ENCODE measurements around the gene C1orf226.
"Not testable (repeated sequence)": the region's sequence is repeated elsewhere in the genome, so short reads cannot be mapped to it uniquely, and the experiment has no call there.

Gene C1orf226, protein sequence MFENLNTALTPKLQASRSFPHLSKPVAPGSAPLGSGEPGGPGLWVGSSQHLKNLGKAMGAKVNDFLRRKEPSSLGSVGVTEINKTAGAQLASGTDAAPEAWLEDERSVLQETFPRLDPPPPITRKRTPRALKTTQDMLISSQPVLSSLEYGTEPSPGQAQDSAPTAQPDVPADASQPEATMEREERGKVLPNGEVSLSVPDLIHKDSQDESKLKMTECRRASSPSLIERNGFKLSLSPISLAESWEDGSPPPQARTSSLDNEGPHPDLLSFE

GRCh38 chr1:162381383-162381782 is at the start of gene C1orf226:
C1orf226 (plus strand) TSS chr1:162381728; CDS start chr1:162381902, 174 bp downstream.
- no peak for DNase-seq

DNA sequence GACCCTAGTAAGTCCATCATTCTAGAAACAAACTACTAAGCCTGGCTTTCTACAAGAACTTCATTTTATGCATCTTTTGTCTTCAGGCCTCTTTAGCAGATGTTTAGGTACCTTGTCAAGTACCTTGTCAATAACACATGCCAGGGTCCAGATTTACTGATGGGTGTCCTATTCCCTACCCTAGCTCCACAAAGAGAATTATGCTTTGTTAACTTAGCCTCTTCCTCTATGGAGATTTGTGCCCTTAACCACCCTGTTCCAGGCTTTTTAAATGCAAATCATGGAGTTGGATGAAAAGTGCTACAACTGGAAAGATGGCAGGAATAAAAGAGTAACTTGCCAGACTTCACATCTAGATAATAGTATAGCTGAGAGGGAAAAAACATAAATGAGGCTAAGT is 47.5 kb upstream of the C1orf226 start:
- no peak for DNase-seq

- DNase-seq: no peak
Observed at GRCh38 chr1:162335126-162335525, 46.4 kb upstream of the C1orf226 start.

DNA sequence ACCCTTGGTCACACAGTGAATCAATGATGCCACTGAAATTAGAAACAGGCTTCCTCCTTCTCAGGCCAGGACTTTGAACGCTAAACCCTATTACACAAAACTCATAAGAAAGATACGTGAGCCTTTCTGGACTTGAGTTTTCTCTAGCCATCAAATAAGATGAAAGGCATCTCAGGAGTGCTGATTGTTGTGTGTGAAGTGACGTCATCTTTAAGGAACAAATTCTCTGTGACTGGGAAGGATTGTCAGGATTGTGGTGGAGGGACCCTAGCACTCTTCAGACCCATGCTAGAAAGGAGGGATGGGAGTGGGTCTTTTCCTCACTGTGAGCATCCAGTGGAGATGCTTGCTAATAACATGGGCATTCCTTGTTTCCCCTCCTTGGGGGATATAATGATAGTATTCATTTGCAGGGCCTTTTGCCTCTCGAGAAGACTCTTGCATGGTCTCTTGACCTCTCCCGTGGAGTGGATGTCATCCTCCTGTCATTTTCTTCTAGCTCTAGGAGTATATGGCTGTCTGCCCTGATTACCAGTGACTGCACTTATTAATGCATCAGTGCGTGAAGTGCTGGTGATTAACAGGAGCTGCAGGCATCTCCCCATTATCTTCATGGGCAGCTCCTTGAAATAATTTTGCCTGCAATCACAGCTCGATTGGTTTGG is 44.8 kb upstream of the C1orf226 start:
- DNase-seq: no peak

GRCh38 chr1:162342452-162342983 is 39.0 kb upstream of the C1orf226 start:
- DNase-seq: no peak

DNA sequence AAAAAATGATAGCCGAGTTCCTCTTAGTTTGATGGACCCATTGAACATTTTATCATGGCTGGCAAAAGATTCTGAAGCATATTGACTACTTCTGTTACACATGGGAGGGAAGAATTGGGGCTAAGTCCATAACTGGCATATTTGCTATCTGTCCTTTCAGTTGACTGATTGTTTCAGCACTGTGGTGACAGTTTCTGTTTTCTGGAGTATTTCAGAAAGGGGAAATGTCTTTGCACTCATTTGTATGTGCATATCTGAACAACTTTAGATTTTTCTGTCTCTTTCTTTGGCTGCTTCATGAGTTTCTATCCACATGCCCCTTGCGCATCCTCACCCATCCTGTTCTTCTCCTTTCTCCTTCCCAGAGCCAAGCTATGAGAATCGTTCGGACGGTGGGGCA is 38.1 kb upstream of the C1orf226 start:
- no peak for DNase-seq

- no peak for DNase-seq
Observed at GRCh38 chr1:162347281-162347680, 34.2 kb upstream of the C1orf226 start.

DNA sequence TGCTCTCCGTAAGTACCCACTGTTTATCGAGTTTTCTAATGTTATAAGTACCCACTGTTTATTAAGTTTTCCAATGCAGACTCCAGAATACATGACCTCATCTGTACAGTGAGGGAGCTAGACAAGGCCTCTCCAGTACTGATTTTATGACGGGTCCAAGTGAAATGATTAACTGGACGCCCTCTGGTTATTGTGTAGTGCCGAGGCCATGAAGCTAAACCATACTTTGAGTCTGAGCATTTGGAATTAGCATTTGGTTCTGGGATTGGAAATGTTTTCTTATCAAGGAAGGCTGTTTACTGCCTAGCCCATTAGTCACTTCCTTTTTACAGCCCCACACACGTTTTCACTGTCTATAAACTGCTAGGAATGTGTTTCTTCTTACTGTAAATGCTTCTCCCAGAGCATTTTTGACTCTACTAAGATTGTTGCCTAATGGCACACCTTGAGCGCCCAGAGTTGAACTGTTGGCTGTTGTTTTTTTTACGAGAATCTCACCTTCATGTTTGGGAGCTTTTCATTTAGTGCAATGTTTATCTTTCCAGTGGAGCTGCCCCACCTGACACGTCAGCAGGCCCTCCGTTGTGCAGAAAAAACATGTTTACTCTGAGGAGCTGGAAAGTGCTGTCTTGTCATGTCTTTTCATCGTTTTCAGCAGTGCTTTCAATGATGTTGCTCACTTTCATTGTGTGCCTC is 31.7 kb upstream of the C1orf226 start:
- DNase-seq: no peak

GRCh38 chr1:162351246-162351842 is 30.2 kb upstream of the C1orf226 start:
- DNase-seq: no peak

GRCh38 chr1:162351874-162352273 is 29.7 kb upstream of the C1orf226 start:
- DNase-seq: not testable (repeated sequence)

- no peak for DNase-seq
Observed at GRCh38 chr1:162353078-162353477, 28.4 kb upstream of the C1orf226 start.

DNA sequence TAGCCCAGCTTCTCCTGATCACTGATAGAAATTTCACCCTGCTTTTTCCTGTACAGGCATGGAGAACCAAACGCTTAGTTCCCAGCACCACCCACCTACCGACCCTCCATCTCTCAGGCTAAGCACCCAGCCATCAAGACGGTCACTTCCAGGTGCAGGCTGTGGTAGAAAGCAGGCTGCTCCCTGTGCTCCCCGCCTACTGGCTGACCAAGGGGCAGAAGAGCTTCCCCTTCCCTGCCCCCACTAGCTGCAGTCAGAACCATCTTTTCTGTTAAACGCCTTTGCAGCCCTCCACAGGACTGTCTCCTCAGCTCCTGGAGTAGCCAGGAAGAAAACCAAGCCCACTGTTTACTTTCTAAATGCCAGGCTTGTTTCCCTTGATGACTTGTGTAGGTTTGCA is 27.8 kb upstream of the C1orf226 start:
- no peak for DNase-seq

GRCh38 chr1:162357681-162358266 is 23.8 kb upstream of the C1orf226 start:
- DNase-seq: no peak

DNA sequence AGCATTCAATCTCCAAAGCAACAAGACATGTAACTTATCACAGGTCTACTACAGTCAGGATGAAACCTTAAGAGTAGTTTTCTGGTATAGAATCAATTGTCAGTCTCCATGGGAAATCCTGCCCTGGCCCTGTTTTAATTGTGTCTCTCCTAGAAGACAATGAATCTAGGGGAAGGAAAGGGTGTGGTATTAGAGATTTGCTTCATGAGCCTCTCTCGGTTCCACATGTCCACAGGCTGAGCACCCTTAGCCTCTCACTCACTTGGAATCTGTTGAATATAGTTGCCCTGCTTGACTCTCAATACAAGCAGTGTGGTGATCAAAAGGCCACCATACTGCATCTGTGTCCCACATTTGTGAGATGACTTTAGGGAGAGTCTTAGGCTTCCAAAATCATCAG is 22.6 kb upstream of the C1orf226 start:
- DNase-seq: no peak

DNA sequence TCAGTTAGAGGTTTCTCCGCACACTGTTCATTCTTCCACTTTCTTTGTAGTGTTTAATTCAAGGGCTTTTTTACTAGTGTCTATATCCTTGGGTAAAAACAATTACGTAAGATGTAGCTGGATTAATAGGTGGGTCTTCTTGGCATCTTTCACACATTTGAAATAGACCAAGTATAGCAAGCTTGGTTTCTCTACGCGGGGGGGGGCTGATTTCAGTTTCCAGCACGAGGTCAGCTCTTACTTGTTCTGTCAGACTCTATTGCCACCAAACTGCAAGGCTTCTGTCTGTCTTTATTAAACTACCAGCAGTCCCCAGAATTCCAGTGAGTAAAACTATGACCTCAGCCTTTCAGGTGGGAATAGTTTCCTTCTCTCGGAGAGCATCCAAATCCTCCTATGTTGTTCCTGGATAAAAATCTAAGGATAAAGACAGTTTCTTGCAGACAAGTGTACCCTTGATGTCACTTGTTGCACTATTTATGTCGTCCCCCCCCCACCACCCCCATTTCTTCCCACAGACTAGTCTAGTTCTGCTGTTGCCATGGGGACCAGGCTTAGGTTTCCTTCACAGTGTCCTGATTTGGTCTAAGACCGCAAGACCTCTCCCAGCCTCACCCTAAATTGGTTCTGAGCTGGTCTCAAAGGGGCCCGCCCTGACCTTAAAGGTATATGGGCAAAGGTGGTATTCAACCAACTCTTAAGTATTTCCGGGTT is 21.8 kb upstream of the C1orf226 start:
- no peak for DNase-seq

GRCh38 chr1:162360237-162360873 is 21.2 kb upstream of the C1orf226 start:
- no peak for DNase-seq

DNA sequence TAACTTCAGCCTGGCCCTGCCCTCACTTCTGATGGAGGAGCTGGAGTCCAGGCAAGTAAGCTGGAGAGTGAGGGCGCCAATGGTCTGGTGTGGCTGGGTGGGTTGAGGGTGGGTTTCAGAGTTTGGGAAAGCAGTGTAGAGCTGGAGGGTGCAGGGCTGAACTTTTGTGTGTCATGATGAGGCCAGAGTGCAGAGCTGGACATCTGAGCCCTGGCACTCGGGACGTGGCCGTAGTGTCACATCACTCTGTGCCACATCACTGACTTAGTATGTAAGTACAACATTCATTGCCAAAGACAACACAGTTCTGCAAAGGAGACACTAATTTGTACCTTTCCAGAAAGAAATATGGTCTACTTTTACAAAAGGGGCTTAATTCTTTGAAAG is 20.7 kb upstream of the C1orf226 start:
- DNase-seq: no peak

DNA sequence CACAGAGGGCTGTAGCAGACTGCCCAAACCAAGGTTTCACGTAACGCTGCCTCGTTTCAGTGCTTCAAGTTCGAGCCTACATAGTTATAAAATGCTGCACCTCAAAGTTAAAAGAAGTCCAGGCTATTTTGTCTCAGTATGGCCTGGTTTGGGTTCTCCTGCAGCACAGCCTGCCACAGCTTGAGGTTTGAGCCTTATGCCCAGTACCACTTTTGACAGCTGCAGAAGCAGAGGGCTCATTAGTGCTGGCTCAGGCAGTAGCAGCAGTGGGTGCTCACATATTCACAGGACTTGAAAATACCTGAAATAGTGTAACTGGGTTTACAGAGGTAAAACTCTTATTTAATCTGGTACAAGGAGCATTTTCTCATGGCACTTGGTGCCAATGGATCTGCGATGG is 20.2 kb upstream of the C1orf226 start:
- no peak for DNase-seq

DNA sequence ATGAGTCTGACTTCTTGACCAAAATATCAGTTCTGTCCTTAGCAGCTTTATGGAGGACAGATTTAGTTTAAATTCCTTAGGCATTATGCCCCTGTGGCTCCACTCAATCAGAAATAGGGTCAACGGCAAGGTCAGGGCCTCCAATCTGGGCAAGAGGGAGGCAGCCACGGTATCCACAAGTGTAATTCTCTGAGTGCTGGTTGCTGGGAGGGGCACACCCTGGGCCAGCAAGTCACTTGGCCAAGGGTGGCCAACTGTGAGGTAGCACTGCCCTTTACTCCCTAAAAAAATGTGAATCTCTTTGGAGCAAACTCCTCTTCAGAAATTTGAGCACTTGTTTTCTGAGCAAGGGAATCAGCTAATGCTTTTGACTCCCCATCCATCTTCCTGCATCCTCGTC is 17.7 kb upstream of the C1orf226 start:
- DNase-seq: no peak

- DNase-seq: no peak
Observed at GRCh38 chr1:162364498-162364897, 17.0 kb upstream of the C1orf226 start.

- DNase-seq: no peak
Observed at GRCh38 chr1:162365284-162366020, 16.1 kb upstream of the C1orf226 start.
